ENCODE results near the gene CDCA4. TPM values are rescaled to one million over a fixed set of nuclear protein-coding genes. Genes with fewer than 3 reads are reported as not detected.
A peak's percentile ranks its signal among the peaks of the same experiment; 100 is the strongest.
"Not testable (repeated sequence)": the region's sequence is repeated elsewhere in the genome, so short reads cannot be mapped to it uniquely, and the experiment has no call there.

The CDCA4 gene
- total and polyA plus RNA-seq, 10 donors: 5.8 to 15.1 (median 8.6) TPM

GRCh38 chr14:105030836-105031396 is 10.0 kb upstream of the CDCA4 start:
- DNase-seq: no peak
- Histone ChIP-seq H3K36me3 (peaks cover 0 to 5% (median 0%) of the 10 kb centered on the region in 6 donors), H3K4me3 (peak overlapping the region in 1 of 8 donors; percentile 3), H3K9me3 (no peaks in the 10 kb centered on the region), H3K27ac (peak overlapping the region in 1 of 8 donors; percentile 43), H3K4me1 (peaks cover 0 to 12% (median 7%) of the 10 kb centered on the region in 6 donors), H3K27me3 (replicated peaks in 1 of 7) (no peaks in the 10 kb centered on the region)
- 73 to 93% (median 82%) methylated on average over 9 of the region's 9 CpGs for WGBS, 5 donors
- intact Hi-C loops (cut with DNase I; ENCODE audit: low total_unique reads): no loop called here
- no peak for TF ChIP-seq POLR2A (IDR thresholded peaks at IDR 0.05)
- TF ChIP-seq POLR2AphosphoS5 (IDR thresholded peaks at IDR 0.05): no peak
- TF ChIP-seq, protein P1, sequence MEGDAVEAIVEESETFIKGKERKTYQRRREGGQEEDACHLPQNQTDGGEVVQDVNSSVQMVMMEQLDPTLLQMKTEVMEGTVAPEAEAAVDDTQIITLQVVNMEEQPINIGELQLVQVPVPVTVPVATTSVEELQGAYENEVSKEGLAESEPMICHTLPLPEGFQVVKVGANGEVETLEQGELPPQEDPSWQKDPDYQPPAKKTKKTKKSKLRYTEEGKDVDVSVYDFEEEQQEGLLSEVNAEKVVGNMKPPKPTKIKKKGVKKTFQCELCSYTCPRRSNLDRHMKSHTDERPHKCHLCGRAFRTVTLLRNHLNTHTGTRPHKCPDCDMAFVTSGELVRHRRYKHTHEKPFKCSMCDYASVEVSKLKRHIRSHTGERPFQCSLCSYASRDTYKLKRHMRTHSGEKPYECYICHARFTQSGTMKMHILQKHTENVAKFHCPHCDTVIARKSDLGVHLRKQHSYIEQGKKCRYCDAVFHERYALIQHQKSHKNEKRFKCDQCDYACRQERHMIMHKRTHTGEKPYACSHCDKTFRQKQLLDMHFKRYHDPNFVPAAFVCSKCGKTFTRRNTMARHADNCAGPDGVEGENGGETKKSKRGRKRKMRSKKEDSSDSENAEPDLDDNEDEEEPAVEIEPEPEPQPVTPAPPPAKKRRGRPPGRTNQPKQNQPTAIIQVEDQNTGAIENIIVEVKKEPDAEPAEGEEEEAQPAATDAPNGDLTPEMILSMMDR (IDR thresholded peaks at IDR 0.05 in 8 of 11, conservative IDR thresholded peaks at IDR 0.05 in 3 of 11): no peak

DNA sequence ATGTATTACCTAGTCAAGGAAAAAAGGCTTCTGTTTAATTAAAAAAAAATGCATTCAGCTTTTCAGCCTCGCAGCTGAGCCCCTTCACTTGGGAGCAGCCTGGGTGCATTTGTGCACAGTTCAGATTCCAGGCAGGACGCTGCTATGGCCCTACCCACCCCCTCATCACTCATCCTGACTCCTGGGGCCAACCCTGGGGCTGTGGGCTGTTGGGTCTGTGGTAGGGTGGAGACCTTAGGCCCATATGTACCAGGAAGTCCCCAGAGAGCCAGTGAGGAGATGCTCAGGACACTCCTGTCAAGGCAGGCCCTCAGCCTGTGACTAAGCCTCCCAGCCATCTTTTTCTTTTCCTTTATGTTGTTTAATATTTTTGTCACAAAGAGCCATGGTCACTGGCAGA is 9.3 kb upstream of the CDCA4 start:
- no peak for TF ChIP-seq POLR2AphosphoS5 (IDR thresholded peaks at IDR 0.05)
- no peak for TF ChIP-seq POLR2A (IDR thresholded peaks at IDR 0.05)
- TF ChIP-seq, protein P1 (IDR thresholded peaks at IDR 0.05 in 8 of 11, conservative IDR thresholded peaks at IDR 0.05 in 3 of 11): no peak
- Histone ChIP-seq H3K27ac (no peak overlapping the region), H3K4me1 (peaks cover 0 to 17% (median 12%) of the 10 kb centered on the region in 6 donors), H3K27me3 (replicated peaks in 1 of 7) (no peaks in the 10 kb centered on the region), H3K36me3 (peaks cover 0 to 5% (median 0%) of the 10 kb centered on the region in 6 donors), H3K4me3 (no peak overlapping the region), H3K9me3 (no peaks in the 10 kb centered on the region)
- DNase-seq: peak; percentile 11
- intact Hi-C loops (cut with DNase I; ENCODE audit: low total_unique reads): no loop called here
- 78 to 100% (median 92%) methylated on average over 2 of the region's 2 CpGs for WGBS, 5 donors

GRCh38 chr14:105029402-105029801 is 8.5 kb upstream of the CDCA4 start:
- WGBS, 5 donors: 83 to 93% (median 92%) methylated on average over 7 of the region's 7 CpGs
- peaks cover 0 to 5% (median 0%) of the 10 kb centered on the region in 6 donors for H3K36me3 ChIP-seq
- H3K4me3 ChIP-seq: no peak overlapping the region
- H3K4me1 ChIP-seq: peaks cover 0 to 25% (median 17%) of the 10 kb centered on the region in 6 donors
- no peaks in the 10 kb centered on the region for H3K27me3 ChIP-seq (replicated peaks in 1 of 7)
- DNase-seq: no peak
- no peak for TF ChIP-seq POLR2AphosphoS5 (IDR thresholded peaks at IDR 0.05)
- TF ChIP-seq POLR2A (IDR thresholded peaks at IDR 0.05): no peak
- TF ChIP-seq, protein P1 (IDR thresholded peaks at IDR 0.05 in 8 of 11, conservative IDR thresholded peaks at IDR 0.05 in 3 of 11): no peak
- H3K27ac ChIP-seq: no peak overlapping the region
- H3K9me3 ChIP-seq: no peaks in the 10 kb centered on the region
- intact Hi-C loops (cut with DNase I; ENCODE audit: low total_unique reads): no loop called here

DNA sequence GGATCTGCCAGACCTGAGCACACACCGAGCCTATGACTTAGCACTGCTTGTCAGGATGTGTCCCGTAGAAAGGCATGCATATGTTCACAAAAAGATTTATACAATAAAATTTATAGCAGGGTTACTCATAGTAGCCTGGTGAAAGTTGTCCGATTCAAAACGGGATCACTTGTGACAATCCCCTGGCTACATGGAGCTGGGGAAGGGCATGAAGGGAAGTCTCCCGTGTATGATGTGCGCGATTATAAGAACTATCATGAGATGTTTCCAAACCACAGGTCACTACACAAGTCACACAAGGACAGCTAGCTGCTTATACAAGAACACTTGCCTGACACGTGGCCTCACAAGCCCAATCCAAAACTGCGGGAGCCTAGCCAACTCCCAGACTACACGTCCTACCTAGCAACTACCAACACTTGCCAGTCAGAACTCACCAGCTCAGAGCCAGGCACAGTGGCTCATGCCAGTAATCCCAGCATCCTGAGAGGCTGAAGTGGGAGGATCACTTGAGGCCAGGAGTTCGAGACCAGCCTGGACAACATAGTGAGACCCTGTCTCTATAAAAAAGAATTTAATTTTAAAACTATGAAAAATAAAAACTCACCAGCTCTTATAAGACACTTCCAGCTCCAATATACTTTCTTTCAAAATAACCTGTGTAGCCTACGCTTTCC is 7.5 kb upstream of the CDCA4 start:
- Histone ChIP-seq H3K9me3 (no peaks in the 10 kb centered on the region), H3K36me3 (peaks cover 0 to 5% (median 0%) of the 10 kb centered on the region in 6 donors), H3K4me1 (peaks cover 0 to 32% (median 20%) of the 10 kb centered on the region in 6 donors), H3K4me3 (no peak overlapping the region), H3K27ac (no peak overlapping the region), H3K27me3 (replicated peaks in 1 of 7) (no peaks in the 10 kb centered on the region)
- WGBS, 5 donors: 88 to 91% (median 90%) methylated on average over 12 of the region's 12 CpGs
- no peak for TF ChIP-seq POLR2AphosphoS5 (IDR thresholded peaks at IDR 0.05)
- no peak for TF ChIP-seq POLR2A (IDR thresholded peaks at IDR 0.05)
- TF ChIP-seq, protein P1 (IDR thresholded peaks at IDR 0.05 in 8 of 11, conservative IDR thresholded peaks at IDR 0.05 in 3 of 11): no peak
- intact Hi-C loops (cut with DNase I; ENCODE audit: low total_unique reads): no loop called here
- no peak for DNase-seq

DNA sequence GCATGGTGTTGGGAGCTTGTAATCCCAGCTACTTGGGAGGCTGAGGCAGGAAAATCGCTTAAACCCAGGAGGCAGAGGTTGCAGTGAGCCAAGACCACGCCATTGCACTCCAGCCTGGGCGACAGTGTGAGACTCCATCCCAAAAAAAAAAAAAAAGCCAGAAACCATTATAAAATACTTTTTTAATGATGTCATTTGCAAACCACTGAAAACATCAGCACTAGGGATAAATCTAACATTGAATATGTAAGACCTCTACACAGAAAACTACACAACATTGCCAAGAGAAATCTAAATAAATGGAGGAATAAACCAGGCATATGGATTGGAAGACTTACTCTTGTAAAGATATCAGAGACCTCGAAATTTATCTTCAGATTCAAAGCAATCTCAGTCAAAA is 6.8 kb upstream of the CDCA4 start:
- H3K27me3 ChIP-seq (replicated peaks in 1 of 7); H3K4me3 ChIP-seq; H3K36me3 ChIP-seq; H3K9me3 ChIP-seq; H3K27ac ChIP-seq; intact Hi-C loops (cut with DNase I; ENCODE audit: low total_unique reads); DNase-seq: not testable (repeated sequence)
- H3K4me1 ChIP-seq: peaks cover 0 to 28% (median 15%) of the 10 kb centered on the region in 6 donors
- WGBS, 5 donors: 84 to 87% (median 84%) methylated on average over 3 to 4 of the region's 4 CpGs

Measured in spleen (tissue), 11 donors.